ENCODE data around the gene HBZ.

DNA sequence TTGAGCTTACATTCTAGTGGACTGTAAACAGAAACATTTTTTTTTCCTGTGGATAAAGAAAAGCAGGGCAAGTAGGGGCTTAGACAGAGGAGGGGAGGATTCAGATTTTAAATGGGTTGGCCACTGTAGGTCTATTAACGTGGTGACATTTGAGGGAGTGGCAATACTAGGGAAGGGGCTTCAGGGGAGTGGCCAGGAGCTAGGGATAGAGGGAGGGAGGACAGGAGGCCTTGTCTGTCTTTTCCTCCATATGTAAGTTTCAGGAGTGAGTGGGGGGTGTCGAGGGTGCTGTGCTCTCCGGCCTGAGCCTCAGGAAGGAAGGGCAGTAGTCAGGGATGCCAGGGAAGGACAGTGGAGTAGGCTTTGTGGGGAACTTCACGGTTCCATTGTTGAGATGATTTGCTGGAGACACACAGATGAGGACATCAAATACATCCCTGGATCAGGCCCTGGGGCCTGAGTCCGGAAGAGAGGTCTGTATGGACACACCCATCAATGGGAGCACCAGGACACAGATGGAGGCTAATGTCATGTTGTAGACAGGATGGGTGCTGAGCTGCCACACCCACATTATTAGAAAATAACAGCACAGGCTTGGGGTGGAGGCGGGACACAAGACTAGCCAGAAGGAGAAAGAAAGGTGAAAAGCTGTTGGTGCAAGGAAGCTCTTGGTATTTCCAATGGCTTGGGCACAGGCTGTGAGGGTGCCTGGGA, 6.8 kb downstream of the HBZ start:
- TF ChIP-seq, protein P1, sequence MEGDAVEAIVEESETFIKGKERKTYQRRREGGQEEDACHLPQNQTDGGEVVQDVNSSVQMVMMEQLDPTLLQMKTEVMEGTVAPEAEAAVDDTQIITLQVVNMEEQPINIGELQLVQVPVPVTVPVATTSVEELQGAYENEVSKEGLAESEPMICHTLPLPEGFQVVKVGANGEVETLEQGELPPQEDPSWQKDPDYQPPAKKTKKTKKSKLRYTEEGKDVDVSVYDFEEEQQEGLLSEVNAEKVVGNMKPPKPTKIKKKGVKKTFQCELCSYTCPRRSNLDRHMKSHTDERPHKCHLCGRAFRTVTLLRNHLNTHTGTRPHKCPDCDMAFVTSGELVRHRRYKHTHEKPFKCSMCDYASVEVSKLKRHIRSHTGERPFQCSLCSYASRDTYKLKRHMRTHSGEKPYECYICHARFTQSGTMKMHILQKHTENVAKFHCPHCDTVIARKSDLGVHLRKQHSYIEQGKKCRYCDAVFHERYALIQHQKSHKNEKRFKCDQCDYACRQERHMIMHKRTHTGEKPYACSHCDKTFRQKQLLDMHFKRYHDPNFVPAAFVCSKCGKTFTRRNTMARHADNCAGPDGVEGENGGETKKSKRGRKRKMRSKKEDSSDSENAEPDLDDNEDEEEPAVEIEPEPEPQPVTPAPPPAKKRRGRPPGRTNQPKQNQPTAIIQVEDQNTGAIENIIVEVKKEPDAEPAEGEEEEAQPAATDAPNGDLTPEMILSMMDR (IDR thresholded peaks at IDR 0.05; ENCODE audit: poor library complexity): no peak
- TF ChIP-seq EZH2 (IDR thresholded peaks at IDR 0.05; ENCODE audit: borderline replicate concordance): no peak

All from hepatocyte (in vitro differentiated cells).